ENCODE data around the gene FGF3. TPM values are rescaled to one million over a fixed set of nuclear protein-coding genes. Genes with fewer than 3 reads are reported as not detected.
A peak's percentile ranks its signal among the peaks of the same experiment; 100 is the strongest.

Gene FGF3
- total RNA-seq, 1 donor from 2014 or later: not detected

DNA sequence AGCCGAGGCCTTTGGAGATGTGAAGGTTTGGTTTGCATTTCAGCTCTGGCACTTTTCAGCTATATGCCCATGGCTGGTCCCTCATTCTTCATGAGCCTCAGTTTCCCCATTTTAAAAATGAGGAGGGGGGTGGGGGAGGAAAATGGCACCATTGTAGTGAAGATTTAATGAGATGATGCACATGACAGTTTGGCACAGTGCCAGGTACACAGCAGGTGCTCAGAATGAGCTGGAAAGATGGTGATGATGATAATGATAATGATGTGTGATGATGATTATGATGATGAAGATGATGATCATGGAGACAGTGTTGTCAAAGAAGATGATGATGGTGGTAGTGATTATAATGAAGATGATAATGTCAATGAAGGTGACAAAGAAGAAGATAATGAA is 24.3 kb upstream of the FGF3 start:
- TF ChIP-seq, protein P1, sequence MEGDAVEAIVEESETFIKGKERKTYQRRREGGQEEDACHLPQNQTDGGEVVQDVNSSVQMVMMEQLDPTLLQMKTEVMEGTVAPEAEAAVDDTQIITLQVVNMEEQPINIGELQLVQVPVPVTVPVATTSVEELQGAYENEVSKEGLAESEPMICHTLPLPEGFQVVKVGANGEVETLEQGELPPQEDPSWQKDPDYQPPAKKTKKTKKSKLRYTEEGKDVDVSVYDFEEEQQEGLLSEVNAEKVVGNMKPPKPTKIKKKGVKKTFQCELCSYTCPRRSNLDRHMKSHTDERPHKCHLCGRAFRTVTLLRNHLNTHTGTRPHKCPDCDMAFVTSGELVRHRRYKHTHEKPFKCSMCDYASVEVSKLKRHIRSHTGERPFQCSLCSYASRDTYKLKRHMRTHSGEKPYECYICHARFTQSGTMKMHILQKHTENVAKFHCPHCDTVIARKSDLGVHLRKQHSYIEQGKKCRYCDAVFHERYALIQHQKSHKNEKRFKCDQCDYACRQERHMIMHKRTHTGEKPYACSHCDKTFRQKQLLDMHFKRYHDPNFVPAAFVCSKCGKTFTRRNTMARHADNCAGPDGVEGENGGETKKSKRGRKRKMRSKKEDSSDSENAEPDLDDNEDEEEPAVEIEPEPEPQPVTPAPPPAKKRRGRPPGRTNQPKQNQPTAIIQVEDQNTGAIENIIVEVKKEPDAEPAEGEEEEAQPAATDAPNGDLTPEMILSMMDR (IDR thresholded peaks at IDR 0.05): no peak
- Mint-ChIP-seq H3K36me3 (ENCODE audit: low read depth) (no peaks in the 10 kb centered on the region), H3K27me3 (ENCODE audit: low read depth) (peaks cover 11% of the 10 kb centered on the region), H3K4me3 (ENCODE audit: unreplicated experiment) (no peak overlapping the region), H3K4me1 (ENCODE audit: low read depth) (peaks cover 11% of the 10 kb centered on the region), H3K9me3 (ENCODE audit: low read depth) (no peaks in the 10 kb centered on the region), H3K27ac (ENCODE audit: unreplicated experiment) (no peak overlapping the region)
- DNase-seq (ENCODE audit: low spot score): no peak

DNA sequence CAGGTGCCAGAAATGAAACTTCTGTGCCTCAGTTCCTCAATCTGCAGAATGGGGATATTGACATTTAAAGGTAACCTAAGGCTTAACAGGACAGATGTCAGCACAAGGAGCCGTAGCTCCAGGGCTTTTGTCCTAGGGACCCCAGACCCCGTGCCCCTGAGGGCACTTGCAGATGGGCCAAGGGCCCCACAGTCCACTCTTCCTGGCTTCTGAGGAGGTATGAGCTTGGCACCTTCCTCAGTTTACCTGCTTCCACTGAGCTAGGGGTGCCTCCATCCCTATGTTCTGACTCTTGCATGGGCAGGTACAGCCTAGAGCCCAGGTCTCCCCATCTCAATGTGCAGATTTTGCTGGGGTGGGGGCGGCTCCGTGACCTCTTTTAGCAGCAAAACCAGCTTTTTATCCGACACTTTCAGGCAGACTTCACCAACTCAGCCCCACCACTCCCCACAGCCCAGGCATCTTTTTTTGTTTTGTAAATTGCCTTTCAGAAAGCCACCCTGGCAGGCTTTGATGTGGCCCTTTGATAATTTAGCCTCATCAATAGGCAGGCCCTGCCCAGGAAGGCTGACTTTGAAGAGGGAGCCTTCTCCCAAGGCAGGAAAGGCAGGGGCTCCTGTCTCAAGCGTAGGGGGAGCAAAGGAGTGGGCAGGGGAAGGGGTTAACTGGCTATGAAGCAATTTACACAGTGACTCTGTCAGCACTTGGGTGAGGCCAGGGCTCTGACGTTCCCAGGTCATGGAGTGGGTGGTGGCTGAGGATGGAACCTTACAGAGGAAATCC is 23.7 kb upstream of the FGF3 start:
- peaks cover 8% of the 10 kb centered on the region for H3K4me1 Mint-ChIP-seq (ENCODE audit: low read depth)
- H3K4me3 Mint-ChIP-seq (ENCODE audit: unreplicated experiment): no peak overlapping the region
- H3K27me3 Mint-ChIP-seq (ENCODE audit: low read depth): peaks cover 11% of the 10 kb centered on the region
- H3K36me3 Mint-ChIP-seq (ENCODE audit: low read depth): no peaks in the 10 kb centered on the region
- no peak overlapping the region for H3K27ac Mint-ChIP-seq (ENCODE audit: unreplicated experiment)
- DNase-seq (ENCODE audit: low spot score): no peak
- no peaks in the 10 kb centered on the region for H3K9me3 Mint-ChIP-seq (ENCODE audit: low read depth)
- TF ChIP-seq, protein P1 (IDR thresholded peaks at IDR 0.05): no peak

DNA sequence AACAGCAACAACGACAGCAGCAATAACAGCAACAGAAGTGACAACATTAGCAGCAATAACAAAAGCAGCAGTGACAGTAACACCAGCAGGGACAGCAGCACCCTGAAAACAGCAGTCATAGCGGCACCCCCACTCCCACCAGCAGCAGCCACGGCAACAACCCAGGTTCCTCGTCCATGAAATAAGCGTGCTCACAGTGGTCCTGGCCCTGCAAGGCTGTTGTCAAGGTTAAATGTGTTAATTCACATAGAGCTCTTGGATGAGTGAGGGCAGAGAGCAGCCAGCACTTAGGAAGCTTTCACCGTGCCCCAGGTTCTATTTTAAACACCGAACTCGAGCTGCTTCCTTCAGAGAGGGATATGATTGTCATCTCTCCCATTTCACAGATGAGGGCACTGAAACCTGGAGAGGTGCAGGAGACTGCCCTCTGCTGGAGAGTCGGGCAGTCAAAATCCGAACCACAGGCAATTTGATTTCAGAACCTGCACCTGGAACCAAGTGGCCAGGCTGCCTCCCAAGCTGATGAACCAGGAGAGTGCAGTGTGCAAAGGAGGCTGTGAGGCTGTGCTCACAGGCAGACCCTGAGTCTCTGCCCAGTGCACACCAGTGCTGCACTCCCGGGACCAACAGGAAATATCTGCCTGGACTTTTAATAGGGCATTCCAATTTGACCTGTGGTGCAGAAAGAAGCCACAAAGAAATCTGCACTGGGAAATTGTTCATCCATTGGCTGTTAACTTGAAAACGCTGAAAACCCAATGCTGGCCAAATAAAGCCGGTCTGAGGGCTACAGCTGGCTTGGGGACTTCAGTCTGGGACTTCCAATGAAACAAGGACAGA is 22.9 kb upstream of the FGF3 start:
- Mint-ChIP-seq H3K27me3 (ENCODE audit: low read depth) (peaks cover 11% of the 10 kb centered on the region), H3K27ac (ENCODE audit: unreplicated experiment) (no peak overlapping the region), H3K9me3 (ENCODE audit: low read depth) (no peaks in the 10 kb centered on the region), H3K4me1 (ENCODE audit: low read depth) (peaks cover 3% of the 10 kb centered on the region), H3K36me3 (ENCODE audit: low read depth) (no peaks in the 10 kb centered on the region), H3K4me3 (ENCODE audit: unreplicated experiment) (no peak overlapping the region)
- TF ChIP-seq, protein P1 (IDR thresholded peaks at IDR 0.05): peak; percentile 74
- DNase-seq (ENCODE audit: low spot score): no peak

GRCh38 chr11:69841170-69841858 is 22.1 kb upstream of the FGF3 start:
- no peak for DNase-seq (ENCODE audit: low spot score)
- Mint-ChIP-seq H3K36me3 (ENCODE audit: low read depth) (no peaks in the 10 kb centered on the region), H3K27me3 (ENCODE audit: low read depth) (peaks cover 11% of the 10 kb centered on the region), H3K4me1 (ENCODE audit: low read depth) (peaks cover 3% of the 10 kb centered on the region), H3K27ac (ENCODE audit: unreplicated experiment) (no peak overlapping the region), H3K4me3 (ENCODE audit: unreplicated experiment) (no peak overlapping the region), H3K9me3 (ENCODE audit: low read depth) (no peaks in the 10 kb centered on the region)
- TF ChIP-seq, protein P1 (IDR thresholded peaks at IDR 0.05): no peak
